Activated CD4-positive, alpha-beta T cell treated with anti-CD3 and anti-CD28 coated beads, Interleukin-2, amount 50 U/mL, for 1 hour (primary cell): ENCODE results near the gene PCP2.
A peak's percentile ranks its signal among the peaks of the same experiment; 100 is the strongest.

Experiments used
- DNase-seq: peaks from one replicate; pipeline ENCODE4 v3.0.0-alpha.2; 2020

Gene PCP2

GRCh38 chr19:7633698-7634097, at the start of gene PCP2:
Gene PCP2 (minus strand): TSS chr19:7633719. CDS start chr19:7633457, 262 bp downstream.
- no peak for DNase-seq

GRCh38 chr19:7682175-7682855, 48.8 kb upstream of the PCP2 start:
- no peak for DNase-seq

- DNase-seq = peak; percentile 82
Measured at GRCh38 chr19:7681340-7682174, 48.0 kb upstream of the PCP2 start.

GRCh38 chr19:7680606-7681339, 47.3 kb upstream of the PCP2 start, which contains the start of gene TRAPPC5:
Gene TRAPPC5 (plus strand): TSS chr19:7680833. CDS start chr19:7682254, 1,421 bp downstream.
- peak; percentile 84 for DNase-seq

GRCh38 chr19:7679771-7680605, 46.5 kb upstream of the PCP2 start:
- DNase-seq = no peak

GRCh38 chr19:7678971-7679751, 45.6 kb upstream of the PCP2 start:
- DNase-seq = peak; percentile 66

GRCh38 chr19:7677669-7678311, 44.3 kb upstream of the PCP2 start:
- DNase-seq = no peak

- no peak for DNase-seq
Measured at GRCh38 chr19:7676854-7677253, 43.3 kb upstream of the PCP2 start, which contains the start of gene MCEMP1. Gene MCEMP1 (plus strand): TSS chr19:7677090. CDS start chr19:7677121, 31 bp downstream.

- DNase-seq = no peak
Measured at GRCh38 chr19:7676376-7676775, 42.9 kb upstream of the PCP2 start.

GRCh38 chr19:7674010-7675005, 40.8 kb upstream of the PCP2 start:
- DNase-seq = no peak

- no peak for DNase-seq
Measured at GRCh38 chr19:7672522-7672921, 39.0 kb upstream of the PCP2 start.

- no peak for DNase-seq
Measured at GRCh38 chr19:7670790-7671189, 37.3 kb upstream of the PCP2 start.

- DNase-seq = no peak
Measured at GRCh38 chr19:7670150-7670783, 36.7 kb upstream of the PCP2 start.

- DNase-seq = no peak
Measured at GRCh38 chr19:7669641-7670040, 36.1 kb upstream of the PCP2 start.

- DNase-seq = no peak
Measured at GRCh38 chr19:7668842-7669241, 35.3 kb upstream of the PCP2 start, which contains the start of gene RETN. Gene RETN (plus strand): TSS chr19:7669049. CDS start chr19:7669327, 278 bp downstream.

- no peak for DNase-seq
Measured at GRCh38 chr19:7665076-7665475, 31.6 kb upstream of the PCP2 start.

GRCh38 chr19:7663706-7664105, 30.2 kb upstream of the PCP2 start:
- no peak for DNase-seq

- no peak for DNase-seq
Measured at GRCh38 chr19:7662657-7663056, 29.1 kb upstream of the PCP2 start.
